ENCODE measurements around the gene KRT7. TPM values are rescaled to one million over a fixed set of nuclear protein-coding genes. Genes with fewer than 3 reads are reported as not detected.

Gene KRT7
- polyA plus RNA-seq, 1 donor = 0.86 TPM

Other genes with a start within 250 kb of the KRT7 start
- gene TAMALIN, start 226.3 kb upstream of the KRT7 start, polyA plus RNA-seq (ENCODE audit: insufficient read length) = 16.3 TPM
- gene NR4A1, start 181.8 kb upstream of the KRT7 start, polyA plus RNA-seq (ENCODE audit: insufficient read length) = 50.4 TPM
- gene ATG101, start 163.3 kb upstream of the KRT7 start, polyA plus RNA-seq (ENCODE audit: insufficient read length) = 24.8 TPM
- 0.18 TPM for gene SMIM41, start 153.5 kb upstream of the KRT7 start, polyA plus RNA-seq (ENCODE audit: insufficient read length)
- 7.0 TPM for gene KRT80, start 41.2 kb upstream of the KRT7 start, polyA plus RNA-seq (ENCODE audit: insufficient read length)
- gene KRT86, start 41.4 kb downstream of the KRT7 start, polyA plus RNA-seq (ENCODE audit: insufficient read length) = 0.33 TPM
- not detected for gene KRT81, start 58.3 kb downstream of the KRT7 start, polyA plus RNA-seq (ENCODE audit: insufficient read length)
- not detected for gene KRT83, start 88.2 kb downstream of the KRT7 start, polyA plus RNA-seq (ENCODE audit: insufficient read length)
- not detected for gene KRT85, start 134.2 kb downstream of the KRT7 start, polyA plus RNA-seq (ENCODE audit: insufficient read length)
- not detected for gene KRT84, start 152.4 kb downstream of the KRT7 start, polyA plus RNA-seq (ENCODE audit: insufficient read length)
- gene KRT82, start 173.1 kb downstream of the KRT7 start, polyA plus RNA-seq (ENCODE audit: insufficient read length) = not detected
- gene KRT75, start 201.1 kb downstream of the KRT7 start, polyA plus RNA-seq (ENCODE audit: insufficient read length) = not detected
- not detected for gene KRT6B, start 218.9 kb downstream of the KRT7 start, polyA plus RNA-seq (ENCODE audit: insufficient read length)
- gene KRT6C, start 240.6 kb downstream of the KRT7 start, polyA plus RNA-seq (ENCODE audit: insufficient read length) = not detected